Pulmonary artery endothelial cell (primary cell): Measurements from ENCODE around the gene STAT1. TPM values are rescaled to one million over a fixed set of nuclear protein-coding genes. Genes with fewer than 3 reads are reported as not detected.

Source experiments
- total RNA-seq: library from RNA; depleted of rRNA; stranded (reverse); fragments of >200 nt; gene quantifications from 2 replicates; pipeline ENCODE4 v1.2.3, GENCODE V29; 2014

Gene STAT1
- total RNA-seq, 1 donor from 2014 or later: 75.0 TPM

Other genes with a start within 250 kb of the STAT1 start
- 137 and 224 TPM in 2 replicates for gene GLS, start 133.3 kb downstream of the STAT1 start, total RNA-seq
- gene STAT4, start 136.8 kb upstream of the STAT1 start, total RNA-seq: 0.13 and 0.56 TPM in 2 replicates
- gene MYO1B, start 231.2 kb upstream of the STAT1 start, total RNA-seq: 17.1 and 45.4 TPM in 2 replicates